Amniotic epithelial cell (primary cell): ENCODE results near the gene C1QTNF6.

ENCODE experiments used
- DNase-seq: peaks from one replicate; pipeline ENCODE4 v3.0.0-alpha.2; 2010; ENCODE audit warnings: low read depth

The C1QTNF6 gene

GRCh38 chr22:37190262-37190780, 2.3 kb upstream of the C1QTNF6 start:
- DNase-seq: no peak

DNA sequence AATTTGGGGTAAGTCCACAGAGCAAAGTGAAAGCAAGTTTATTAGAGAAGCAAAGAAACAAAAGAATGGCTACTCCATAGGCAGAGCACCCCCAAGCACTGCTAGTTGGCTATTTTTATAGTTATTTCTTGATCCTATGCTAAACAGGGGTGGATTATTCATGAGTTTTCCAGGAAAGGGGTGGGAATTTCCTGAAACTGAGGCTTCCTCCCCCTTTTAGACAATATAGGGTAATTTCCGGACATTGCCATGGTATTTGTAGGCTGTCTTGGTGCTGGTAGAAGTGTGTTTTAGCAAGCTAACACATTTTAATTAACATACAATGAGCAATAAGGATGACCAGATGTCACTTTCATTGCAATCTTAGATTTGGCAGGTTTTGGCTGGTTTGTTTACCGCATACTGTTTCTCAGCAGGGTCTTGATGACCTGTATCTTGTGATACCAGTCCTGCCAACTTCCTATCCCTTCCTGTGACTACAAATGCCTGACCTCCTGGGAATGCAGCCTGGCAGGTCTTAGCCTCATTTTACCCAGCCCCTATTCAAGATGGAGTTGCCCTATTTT, 937 bp upstream of the C1QTNF6 start:
- DNase-seq: no peak

GRCh38 chr22:37187552-37187890, 526 bp downstream of the C1QTNF6 start:
- peak; percentile 61 for DNase-seq

GRCh38 chr22:37186997-37187522, 987 bp downstream of the C1QTNF6 start:
- no peak for DNase-seq

- peak; percentile 93 for DNase-seq
These were observed 1.6 kb downstream of the C1QTNF6 start for GRCh38 chr22:37186228-37186996.

DNA sequence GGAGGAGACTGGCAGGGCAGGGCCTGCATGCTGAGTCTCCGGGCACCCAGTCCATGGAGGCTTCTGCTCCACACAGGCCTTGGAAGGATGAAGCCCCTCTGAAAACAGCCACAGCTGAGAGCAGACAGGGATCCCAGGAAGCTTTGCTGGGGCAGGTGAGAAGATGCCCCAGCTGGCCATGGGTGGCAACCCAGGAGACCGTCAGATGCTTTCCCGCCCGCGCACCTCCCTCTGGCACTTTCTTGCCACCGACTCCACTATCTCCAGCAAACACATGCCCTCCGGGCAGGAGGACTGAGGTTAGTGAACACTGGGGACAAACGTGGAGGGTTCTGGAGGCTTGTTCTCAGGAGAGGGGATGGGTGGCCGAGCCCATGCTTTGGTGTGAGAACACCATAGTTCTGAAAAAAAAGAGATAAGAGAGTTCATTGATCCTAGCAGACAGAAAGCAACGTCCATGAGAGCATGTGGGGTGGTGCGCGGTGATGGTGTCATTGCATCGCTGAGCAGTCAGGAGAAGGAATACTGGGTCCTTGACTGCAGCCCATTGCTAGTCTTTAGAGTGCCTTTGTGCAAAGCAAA, 2.3 kb downstream of the C1QTNF6 start:
- no peak for DNase-seq

GRCh38 chr22:37184816-37185541, 3.1 kb downstream of the C1QTNF6 start:
- DNase-seq: no peak

- DNase-seq: no peak
These were observed 3.7 kb downstream of the C1QTNF6 start for GRCh38 chr22:37184380-37184755.

DNA sequence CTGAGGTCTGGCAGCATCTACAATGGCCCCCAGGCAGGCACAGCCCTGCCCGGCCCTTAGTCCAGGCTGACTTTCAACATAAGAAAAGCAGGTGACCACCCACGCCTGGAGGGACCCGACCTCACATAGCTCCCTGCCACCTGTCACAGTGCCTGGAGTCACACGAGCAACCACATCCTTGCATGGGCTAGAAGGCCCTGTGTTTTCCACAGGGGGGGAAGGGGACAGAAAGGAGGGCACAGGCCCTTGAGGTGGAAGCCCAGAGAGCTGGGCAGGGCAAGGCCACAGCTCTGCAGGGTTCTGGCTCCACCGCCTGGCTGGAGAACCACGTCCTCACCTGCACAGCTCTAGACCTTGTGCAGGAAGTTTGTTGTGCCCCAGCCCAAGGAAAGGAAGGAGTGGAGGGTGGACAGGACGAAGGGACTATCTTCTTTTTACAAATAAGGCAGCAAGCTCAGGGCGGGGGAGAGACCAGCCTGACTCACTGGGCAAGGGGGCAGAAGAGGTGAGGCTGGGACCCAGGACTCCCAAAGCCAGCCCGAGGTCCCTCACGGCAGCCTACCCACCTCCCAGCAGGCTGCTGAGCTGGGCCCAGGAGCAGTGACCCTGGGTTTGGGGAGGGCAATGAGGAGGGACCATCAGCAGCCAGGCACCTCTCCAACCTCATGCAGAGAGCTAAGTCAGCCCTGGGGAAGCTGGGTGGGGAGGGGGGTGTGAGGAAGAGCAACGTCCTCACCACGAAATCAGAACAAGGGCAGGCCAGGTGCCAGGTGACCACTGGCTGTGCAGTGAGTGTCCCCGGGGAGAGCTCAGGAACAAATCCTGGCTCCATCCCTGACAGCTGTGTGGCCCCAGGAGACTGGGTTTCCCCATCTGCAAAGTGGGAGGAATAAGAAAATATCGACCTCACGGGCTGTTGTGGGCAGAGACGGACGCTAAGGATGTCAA, 4.3 kb downstream of the C1QTNF6 start:
- DNase-seq: no peak

GRCh38 chr22:37182949-37183245, 5.2 kb downstream of the C1QTNF6 start:
- no peak for DNase-seq

DNA sequence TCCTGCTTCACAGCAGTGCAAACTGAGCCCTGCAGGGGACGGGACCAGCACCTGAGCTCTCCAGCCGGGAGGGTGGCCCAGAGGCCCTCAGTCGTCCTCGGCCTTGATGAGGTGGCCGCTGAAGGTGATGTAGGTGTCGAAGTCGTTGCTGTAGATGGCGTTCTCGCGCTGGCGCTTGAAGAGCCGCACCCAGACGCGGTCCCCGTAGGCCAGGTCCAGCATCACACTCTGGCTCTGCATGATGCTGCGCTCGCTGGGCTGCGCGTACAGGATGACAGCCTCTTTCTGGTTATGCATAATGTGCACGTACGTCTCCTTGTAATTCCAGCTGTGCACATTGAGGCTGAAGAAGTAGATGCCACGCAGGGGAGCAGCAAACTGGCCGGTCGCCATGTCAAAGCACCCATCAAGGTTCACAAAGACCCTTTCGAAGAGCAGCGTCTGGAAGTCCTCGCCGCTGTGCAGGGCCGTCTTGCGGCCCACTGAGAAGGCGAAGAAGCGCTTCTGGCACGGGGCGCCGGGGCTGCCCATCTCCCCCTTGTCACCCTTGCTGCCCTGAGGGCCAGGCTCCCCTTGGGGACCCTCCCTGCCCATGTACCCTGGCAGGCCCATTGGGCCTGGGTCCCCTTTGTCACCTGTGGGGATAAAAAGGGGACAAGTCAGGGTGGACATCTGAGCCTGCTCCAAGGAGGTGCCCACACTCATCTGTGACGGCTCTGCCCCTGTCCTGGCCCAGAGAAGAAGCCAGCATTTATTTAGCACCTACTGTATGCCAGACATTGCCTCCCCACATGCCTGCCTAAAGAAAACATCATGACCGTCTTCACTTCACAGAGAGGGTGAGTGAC, 5.7 kb downstream of the C1QTNF6 start:
- no peak for DNase-seq

DNA sequence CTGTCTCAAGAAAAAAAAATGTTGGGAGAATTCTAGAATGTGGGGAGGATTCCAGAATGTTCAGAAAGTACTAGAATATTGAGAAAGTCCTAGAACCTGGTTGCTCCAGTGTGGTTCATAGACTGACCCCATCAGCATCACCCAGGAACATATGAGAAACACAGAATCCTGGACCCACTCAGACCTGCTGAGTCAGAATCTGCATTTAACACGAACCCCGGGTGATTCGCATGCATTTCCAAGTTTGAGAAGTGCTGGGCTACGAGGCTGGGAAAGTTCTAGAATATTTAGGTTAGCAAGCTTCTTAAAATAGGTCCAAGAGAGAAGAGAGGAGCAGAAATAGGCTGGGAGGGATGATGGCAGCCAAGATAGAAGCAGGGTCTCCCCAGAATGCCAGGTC, 6.4 kb downstream of the C1QTNF6 start:
- no peak for DNase-seq

DNA sequence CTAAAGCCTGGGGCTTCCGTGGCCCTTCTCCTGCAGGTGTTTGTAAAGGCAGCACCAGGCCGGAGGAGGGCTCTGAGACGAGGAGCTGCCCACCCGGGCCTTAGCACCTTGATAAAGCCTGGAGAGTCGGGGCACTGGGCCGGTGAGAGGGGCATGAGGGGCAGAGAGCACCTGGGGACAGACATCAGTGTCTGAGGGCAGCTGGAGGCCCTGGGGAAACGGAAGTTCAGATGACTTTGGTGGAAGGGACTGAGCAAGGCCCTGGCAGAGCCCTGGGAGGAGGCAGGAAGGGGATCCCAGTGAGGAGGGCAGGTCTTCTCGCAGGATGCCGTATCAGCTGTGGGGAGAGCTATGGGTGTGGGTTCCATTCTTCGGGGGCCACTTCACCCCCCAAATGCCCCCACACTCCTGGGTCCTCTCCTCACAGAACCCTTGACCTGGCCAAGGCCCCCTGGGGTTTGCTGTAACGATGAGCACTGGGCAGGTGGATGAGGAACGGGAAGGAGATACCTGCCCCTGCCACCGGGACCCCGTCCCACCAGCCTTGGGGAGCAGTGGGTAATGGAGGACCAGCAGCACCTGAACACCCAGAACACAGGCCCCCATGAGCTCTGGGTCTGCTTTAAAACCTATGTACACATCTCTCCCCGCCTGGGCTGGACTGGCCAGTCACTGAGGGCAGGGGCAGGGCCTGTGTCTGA, 7.4 kb downstream of the C1QTNF6 start:
- DNase-seq: no peak

DNA sequence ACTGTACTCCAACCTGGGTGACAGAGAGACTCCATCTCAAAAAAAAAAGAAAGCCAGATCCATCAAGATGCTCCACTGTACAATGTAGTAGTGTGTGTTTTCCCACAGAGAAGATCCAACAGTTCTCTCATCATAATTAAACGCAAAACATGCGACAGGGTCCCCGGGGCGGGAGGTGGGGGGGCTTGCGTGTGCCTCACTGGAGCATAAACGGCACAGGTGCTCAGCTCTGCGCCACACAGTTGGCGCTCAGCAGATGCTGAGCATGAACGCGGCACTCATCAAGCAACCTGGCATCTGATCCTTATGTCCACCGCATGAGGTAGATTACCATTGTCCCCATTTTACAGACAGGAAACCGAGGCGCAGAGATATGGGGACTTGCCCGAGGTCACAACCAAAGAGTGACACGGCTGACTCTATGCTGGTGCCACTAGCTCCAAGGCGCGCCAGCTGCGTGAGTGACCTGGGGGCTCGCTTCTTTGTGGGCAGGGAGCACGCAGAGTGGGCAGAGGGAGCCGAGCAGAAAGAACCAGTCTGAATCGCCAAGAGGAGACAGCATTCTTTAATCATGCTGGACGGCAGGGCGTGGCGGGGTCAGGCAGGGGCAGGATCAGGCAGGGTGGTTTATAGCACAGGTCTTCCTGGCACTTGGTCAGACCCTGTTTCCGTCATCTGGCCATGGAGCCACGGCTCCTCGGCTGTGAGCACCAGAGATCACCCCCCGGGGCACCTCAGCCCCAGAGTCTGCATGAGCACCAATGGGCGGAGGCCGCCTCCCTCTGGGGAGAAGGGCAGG, 8.2 kb downstream of the C1QTNF6 start:
- no peak for DNase-seq

- no peak for DNase-seq
These were observed 8.9 kb downstream of the C1QTNF6 start for GRCh38 chr22:37179126-37179470.

GRCh38 chr22:37178350-37179125, 9.5 kb downstream of the C1QTNF6 start:
- DNase-seq: peak; percentile 65

DNA sequence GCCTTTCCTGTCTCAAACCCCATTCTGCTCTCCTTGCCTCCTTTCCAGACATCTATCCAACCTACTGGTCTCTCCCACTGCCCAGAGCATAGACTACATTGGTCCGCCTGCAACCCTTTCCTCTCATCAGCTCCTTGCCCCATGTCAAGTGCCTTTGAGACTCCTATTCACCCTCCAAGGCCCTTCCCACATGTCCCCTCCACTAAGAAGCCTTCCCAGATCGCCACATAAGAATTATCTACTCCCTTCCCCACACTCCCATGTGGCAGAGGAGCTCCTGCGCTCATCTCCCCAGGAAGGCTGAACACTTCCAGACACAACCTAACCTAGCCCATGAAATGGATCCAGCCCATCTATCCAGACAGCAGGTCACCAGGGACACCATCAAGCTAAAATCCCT, 10.3 kb downstream of the C1QTNF6 start:
- no peak for DNase-seq

- no peak for DNase-seq
These were observed 10.8 kb downstream of the C1QTNF6 start for GRCh38 chr22:37177221-37177620.
